ENCODE measurements around the gene REPS1. TPM values are rescaled to one million over a fixed set of nuclear protein-coding genes. Genes with fewer than 3 reads are reported as not detected.

The REPS1 gene
- total RNA-seq, 1 experiment from 2014 or later = 74.4 TPM

DNA sequence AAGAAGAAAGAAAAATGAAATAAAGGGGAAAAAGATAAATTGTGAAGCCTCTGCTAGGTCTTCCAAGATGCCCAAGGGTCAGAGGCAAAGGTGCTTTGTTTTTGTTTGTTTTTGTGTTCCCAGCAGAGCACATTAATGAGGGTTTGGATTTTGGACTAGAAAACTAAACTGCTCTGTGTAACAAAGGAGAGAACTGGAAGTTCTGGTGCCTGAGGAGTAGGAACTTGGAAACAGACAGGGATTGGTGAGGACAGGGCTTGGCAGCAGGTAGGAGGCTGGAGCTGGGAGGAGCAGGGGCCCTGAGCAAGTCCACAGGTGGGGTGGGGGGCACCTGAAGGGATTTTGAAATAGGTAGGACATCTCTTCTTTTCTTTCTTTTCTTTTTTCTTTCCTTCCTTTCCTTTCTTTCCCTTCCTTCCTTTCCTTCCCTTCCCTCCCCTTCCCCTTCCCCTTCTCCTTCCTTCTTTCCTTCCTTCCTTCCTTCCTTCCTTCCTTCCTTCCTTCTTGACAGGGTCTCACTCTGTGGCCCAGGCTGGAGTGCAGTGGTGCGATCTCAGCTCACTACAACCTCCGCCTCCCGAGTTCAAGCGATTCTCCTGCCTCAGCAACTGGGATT lies 25.2 kb upstream of the REPS1 start:
- H3K4me1 Mint-ChIP-seq = peaks cover 33 to 50% of the 10 kb centered on the region in 2 experiments
- WGBS (ENCODE audit: extremely low coverage, insufficient read length, low lambda C conversion rate) = no CpG with 5 or more reads among the region's 4 CpGs

More for the DNA sequence above, 25.2 kb upstream of the REPS1 start:
- peak overlapping the region in 1 of 3 experiments; percentile 37; a peak in 1 of 7 replicates for H3K27ac Mint-ChIP-seq
- no peaks in the 10 kb centered on the region for H3K23me2 ChIP-seq (ENCODE audit: insufficient read length, low read depth, low read length, poor library complexity, severe bottlenecking)
- H3K27ac ChIP-seq (ENCODE audit: insufficient read length, low read depth, low read length) = no peak overlapping the region
- TF ChIP-seq, protein P1, sequence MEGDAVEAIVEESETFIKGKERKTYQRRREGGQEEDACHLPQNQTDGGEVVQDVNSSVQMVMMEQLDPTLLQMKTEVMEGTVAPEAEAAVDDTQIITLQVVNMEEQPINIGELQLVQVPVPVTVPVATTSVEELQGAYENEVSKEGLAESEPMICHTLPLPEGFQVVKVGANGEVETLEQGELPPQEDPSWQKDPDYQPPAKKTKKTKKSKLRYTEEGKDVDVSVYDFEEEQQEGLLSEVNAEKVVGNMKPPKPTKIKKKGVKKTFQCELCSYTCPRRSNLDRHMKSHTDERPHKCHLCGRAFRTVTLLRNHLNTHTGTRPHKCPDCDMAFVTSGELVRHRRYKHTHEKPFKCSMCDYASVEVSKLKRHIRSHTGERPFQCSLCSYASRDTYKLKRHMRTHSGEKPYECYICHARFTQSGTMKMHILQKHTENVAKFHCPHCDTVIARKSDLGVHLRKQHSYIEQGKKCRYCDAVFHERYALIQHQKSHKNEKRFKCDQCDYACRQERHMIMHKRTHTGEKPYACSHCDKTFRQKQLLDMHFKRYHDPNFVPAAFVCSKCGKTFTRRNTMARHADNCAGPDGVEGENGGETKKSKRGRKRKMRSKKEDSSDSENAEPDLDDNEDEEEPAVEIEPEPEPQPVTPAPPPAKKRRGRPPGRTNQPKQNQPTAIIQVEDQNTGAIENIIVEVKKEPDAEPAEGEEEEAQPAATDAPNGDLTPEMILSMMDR (conservative IDR thresholded peaks at IDR 0.05) = no peak
- H3K9me3 ChIP-seq (ENCODE audit: control insufficient read depth, low read depth, low read length) = no peaks in the 10 kb centered on the region
- no peak for DNase-seq
- no peak overlapping the region for H3K56ac ChIP-seq (ENCODE audit: insufficient read length, low read depth, low read length)
- no peak overlapping the region for H4K91ac ChIP-seq (ENCODE audit: insufficient read length, low read depth, low read length)
- peak overlapping the region; percentile 48 for H2BK120ac ChIP-seq (ENCODE audit: low read depth, low read length, poor library complexity, severe bottlenecking)
- no peak overlapping the region for H3K4me3 Mint-ChIP-seq
- no peak overlapping the region for H2BK20ac ChIP-seq (ENCODE audit: low read depth, low read length, poor library complexity, severe bottlenecking)
- H3K27me3 Mint-ChIP-seq (ENCODE audit: low read depth) = no peaks in the 10 kb centered on the region
- H3K4me2 ChIP-seq (ENCODE audit: insufficient read depth, insufficient read length, low read length) = no peak overlapping the region
- H3K36me3 Mint-ChIP-seq (ENCODE audit: insufficient read depth in 1 of 3, low read depth in 3 of 3) = no peaks in the 10 kb centered on the region
- no peak overlapping the region for H4K5ac ChIP-seq (ENCODE audit: insufficient read length, low read depth, low read length)
- H3K9ac ChIP-seq (ENCODE audit: extremely low read depth, insufficient read length, low read length) = no peak overlapping the region
- 0 out of 2 replicates have a peak, but pooled peaks cover 2% of the 10 kb centered on the region for H3K79me2 ChIP-seq (ENCODE audit: insufficient read depth, low read length)
- no peaks in the 10 kb centered on the region for H3K79me1 ChIP-seq (ENCODE audit: insufficient read depth, low read depth, low read length, poor library complexity, severe bottlenecking)
- no peak overlapping the region for H3T11ph ChIP-seq (ENCODE audit: low read length)
- H3K14ac ChIP-seq (ENCODE audit: insufficient read depth, low read length) = no peak overlapping the region
- no peak overlapping the region for H2BK12ac ChIP-seq (ENCODE audit: insufficient read length, low read depth, low read length)
- peaks cover 2% of the 10 kb centered on the region; the same call in 1 of the 2 replicates for H3K4me1 ChIP-seq (ENCODE audit: insufficient read depth, low read length)
- peak overlapping the region; percentile 65 for H2AFZ ChIP-seq (ENCODE audit: low read length)
- H4K20me1 ChIP-seq (ENCODE audit: control insufficient read depth, insufficient read depth, insufficient read length) = no peaks in the 10 kb centered on the region
- no peak overlapping the region for H2AK5ac ChIP-seq (ENCODE audit: insufficient read length, low read length)
- H4K8ac ChIP-seq (replicated peaks; ENCODE audit: insufficient read length, low read depth, low read length) = no peak overlapping the region
- no peaks in the 10 kb centered on the region for H3K27me3 ChIP-seq (ENCODE audit: insufficient read depth, low read length)
- H3K4ac ChIP-seq (ENCODE audit: low read depth, low read length) = no peak overlapping the region
- no peaks in the 10 kb centered on the region for H3K9me3 Mint-ChIP-seq
- H3K23ac ChIP-seq (ENCODE audit: insufficient read length, low read depth, low read length) = no peak overlapping the region
- no peak overlapping the region for H2BK5ac ChIP-seq (ENCODE audit: insufficient read length, low read length)
- H3K18ac ChIP-seq (ENCODE audit: insufficient read length, low read depth, low read length) = no peak overlapping the region
- H2BK15ac ChIP-seq (ENCODE audit: low read depth, low read length) = no peak overlapping the region
